CD4-positive, alpha-beta T cell treated with Interleukin-10 for 1 hour (primary cell): ENCODE measurements around the gene DUS1L.

ENCODE experiments used
- DNase-seq: peaks from one replicate; pipeline ENCODE4 v3.0.0-alpha.2; 2020

Gene DUS1L

DNA sequence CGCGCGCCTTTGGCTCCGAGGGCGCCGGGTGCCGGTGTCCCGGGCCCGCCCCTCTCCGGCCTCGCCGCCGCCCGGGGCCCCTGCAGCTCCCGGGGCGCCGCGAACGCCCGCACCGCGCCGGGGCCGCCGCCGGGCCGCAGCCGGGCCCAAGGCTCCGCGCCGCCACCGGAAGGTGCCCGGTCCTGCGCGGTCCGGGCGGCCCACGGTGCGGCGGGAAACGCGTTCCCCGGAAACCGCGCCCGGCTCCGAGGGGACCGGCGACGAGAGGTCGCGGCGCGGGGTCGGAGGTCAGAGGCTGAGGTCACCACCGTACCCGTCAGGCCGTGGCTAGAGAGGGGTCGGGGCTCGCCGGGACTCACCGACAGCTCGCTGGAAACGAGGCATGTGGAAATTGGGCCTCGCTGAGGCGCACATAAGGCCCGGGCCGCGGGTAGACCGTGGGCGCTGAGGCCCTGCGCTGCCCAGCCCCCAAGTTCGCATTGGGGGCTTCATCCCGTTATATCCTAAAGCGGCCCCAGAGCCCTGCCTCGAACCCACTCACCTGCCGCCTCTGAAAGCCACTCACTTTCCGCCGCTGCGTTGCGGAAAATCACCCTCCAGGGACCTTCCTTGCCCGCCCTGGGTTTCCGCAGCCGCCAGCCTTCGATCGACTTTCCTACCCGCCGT is at the start of gene DUS1L:
DUS1L (minus strand) TSS at position 167 of the 666 bp plus-strand sequence. CDS start 745 bp downstream, outside the sequence.
- peak; percentile 79 for DNase-seq

DNA sequence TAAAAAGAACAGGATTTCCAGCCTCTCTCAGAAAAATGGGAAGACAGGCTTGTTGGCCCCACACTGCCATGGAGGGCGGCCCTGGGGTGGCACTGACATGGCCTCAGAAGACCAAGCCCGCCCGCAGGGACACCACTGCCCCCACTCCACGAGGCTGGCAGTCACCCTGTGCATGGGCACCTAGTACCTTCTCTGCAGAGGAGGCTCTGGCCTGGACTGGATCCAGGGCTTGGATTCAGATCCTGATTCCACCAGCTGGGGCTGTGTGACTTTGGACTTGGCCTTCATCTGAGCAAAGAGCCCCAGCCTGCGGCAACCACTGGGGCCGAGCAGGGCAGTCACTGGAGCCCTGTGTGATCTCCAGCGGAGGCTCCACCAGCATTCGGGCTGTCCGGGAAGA is 49.3 kb upstream of the DUS1L start:
- DNase-seq = no peak

DNA sequence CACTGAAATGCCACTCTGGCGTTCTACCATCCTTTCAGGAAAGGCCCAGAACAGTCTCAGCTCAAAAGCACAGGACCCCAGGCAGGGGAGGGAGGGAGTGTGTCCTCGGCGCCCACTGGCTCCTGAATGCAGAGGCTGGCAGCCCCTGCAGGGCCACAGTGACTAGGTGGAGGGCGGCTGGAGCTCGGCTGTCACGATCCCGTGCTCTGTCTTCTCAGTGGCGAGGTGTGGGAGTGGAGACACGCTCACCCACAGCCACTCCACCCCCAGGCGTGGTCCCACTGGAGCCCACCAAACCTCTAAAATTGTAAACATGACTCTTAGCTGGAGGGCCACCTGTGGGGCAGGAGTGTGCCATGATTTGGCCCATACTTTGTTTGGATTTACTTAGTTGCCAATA is 48.8 kb upstream of the DUS1L start:
- no peak for DNase-seq

DNA sequence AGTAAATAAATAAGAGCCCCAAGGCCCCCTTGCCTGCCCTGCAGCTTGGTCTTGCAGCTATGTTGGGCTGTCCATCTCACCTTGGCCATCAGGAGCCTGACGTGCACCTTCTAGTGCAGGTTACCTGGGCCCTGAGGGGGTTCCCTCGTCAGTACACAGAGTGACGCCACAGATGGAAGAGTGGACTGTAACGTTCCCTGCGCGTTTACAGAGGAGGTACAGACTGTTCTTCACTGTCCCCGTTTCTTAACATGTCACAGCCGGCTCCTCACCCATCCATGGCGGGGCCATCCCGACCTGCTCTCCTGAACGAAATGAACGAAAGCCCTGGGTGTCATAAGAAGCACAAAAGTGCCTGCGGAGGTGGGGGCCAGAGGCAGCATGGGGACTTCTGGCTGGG is 48.3 kb upstream of the DUS1L start:
- no peak for DNase-seq

- no peak for DNase-seq
These were observed 47.8 kb upstream of the DUS1L start for GRCh38 chr17:82113422-82113821.

DNA sequence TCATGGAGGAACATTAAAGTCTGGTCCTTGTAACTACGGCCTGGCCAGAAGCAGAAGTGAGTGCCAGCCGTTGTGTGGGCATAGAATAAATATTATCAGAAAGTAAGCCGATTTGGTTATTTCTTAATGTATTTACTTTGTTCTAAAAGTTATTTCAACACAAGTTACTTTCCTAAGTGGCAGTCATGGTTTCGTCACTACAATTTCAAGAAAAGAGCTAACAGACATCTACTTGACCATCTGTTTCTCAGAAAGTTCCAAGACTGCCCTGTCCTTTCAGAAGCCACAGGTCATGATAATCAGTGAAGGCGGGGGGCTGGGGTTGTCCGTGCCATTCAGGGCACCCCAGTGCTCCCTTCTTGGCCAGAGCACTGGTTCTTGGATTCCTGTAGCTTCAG is 47.3 kb upstream of the DUS1L start:
- DNase-seq = no peak

DNA sequence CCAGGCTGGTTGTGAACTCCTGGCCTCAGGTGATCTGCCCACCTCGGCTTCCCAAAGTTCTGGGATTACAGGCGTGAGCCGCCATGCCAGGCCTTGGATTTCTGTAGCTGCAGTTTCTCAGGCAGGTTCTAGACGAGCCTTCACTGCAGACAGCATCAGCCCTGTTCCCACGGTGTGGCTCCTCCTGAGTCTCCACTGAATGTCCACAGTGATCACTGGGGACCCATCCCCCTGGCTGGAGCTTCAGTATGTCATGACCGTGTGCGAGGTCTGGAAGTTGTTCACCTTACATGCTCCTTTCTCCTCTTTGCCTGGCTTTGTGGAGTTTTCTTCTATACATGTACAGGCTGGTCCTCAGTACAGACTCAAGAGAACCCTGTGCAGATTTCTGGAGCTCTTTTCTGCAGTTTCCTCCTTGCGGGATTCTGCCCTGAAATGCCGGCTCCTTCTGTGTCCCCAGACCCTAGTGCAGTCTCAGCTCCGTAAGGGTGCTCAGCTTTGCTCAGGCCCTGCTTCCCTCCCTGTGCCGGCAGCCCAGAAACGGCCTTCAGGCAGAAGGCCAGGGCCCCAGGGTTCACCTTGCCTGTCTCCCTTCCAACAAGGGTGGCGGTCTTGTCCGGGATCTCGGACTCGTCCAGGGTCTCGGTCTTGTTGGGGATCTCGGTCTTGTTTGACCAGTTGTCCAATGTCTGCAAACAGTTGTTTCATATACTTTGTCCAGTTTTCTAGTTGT is 46.7 kb upstream of the DUS1L start:
- DNase-seq = no peak

- DNase-seq = no peak
These were observed 44.7 kb upstream of the DUS1L start for GRCh38 chr17:82110298-82110697.

GRCh38 chr17:82108961-82109475 is 43.4 kb upstream of the DUS1L start:
- no peak for DNase-seq

- DNase-seq = no peak
These were observed 42.9 kb upstream of the DUS1L start for GRCh38 chr17:82108496-82108945.

- DNase-seq = no peak
These were observed 42.4 kb upstream of the DUS1L start for GRCh38 chr17:82108038-82108437.

DNA sequence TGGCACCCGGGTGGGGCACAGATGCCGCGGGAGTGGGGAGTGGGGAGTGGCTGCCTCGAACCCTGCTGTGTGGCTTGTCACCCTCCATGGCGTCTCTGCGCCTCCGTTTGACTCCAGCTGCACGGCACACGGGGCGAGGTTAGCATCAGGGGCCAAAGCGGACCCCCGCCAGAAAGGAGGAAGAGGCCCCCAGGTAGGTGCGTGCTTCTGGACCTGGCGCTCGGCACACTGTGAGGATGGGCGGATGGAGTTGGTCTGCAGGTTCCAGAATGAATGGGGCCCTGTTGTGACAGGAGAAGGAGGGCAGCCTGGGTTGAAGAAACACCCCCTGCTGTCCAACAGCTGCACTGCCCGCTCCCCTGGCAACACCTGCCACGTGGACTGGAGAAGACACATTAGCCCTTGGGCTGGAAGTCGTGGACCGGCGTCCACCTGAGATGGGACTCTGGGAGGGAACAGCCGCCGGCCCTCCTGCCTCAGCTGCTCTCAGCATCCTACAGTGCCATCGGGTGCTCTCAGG is 41.8 kb upstream of the DUS1L start:
- DNase-seq = no peak

- DNase-seq = no peak
These were observed 41.2 kb upstream of the DUS1L start for GRCh38 chr17:82106688-82107305.

DNA sequence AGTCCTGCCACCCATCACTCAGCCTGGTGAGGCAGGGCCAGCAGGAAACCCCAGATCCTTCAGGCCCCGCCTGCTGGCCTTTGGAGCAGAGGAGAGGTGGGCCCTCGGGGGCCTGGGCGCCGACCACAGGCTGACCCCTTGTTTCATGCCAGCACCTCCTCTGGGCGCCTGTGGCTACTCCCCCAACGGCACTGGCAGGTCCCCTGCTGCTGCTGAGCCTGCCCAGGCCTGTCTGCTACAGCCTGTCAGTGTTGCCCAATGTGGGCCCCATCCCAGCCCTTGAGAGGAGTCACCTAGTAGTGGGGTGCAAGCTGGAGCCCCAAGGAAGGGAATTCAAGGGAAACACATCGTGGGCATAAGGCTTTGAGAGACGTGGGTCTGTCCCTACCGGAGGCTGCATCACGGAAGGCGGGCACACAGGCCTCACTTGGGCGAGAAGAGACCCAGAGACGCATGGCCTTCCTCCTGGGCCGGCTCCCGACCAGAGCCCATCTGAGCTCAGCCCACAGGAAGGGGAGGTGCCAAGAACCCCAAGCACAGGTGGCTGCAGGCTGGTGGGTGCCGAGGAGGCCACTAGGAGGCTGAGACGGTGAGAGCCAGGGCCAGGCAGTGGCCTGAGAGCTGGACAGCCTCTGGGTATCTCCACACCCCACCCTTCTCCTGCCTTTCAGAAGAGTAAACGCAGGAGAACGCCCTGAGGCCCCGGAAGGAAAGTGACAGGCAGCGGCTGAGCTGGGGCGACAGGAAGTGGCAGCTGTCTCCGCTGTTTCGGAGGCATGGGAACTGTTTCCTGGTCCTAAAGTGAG is 40.5 kb upstream of the DUS1L start:
- peak; percentile 69 for DNase-seq

DNA sequence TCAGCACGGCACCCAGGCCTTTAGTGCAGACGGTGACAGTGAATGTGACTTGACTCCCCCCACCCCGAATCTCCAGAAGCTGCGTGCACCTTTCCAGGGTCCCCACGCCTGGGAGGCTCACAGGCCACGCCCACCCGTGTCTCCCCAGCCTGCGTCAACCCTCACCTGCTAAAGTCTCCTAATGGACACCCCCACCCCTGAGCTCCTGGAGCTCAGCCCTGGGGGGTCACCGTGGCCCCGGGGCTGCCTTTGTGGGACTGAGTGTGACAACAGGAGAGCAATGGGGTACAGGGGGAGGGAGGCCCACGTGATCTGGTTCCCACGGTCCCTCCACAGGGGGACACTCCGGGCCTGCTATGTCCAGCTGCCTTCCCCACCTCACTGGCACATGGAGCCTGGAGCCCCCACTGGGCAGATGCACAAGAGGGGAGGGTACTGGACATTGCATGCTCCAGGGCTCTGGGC is 39.8 kb upstream of the DUS1L start:
- no peak for DNase-seq

GRCh38 chr17:82104797-82105416 is 39.3 kb upstream of the DUS1L start:
- no peak for DNase-seq

DNA sequence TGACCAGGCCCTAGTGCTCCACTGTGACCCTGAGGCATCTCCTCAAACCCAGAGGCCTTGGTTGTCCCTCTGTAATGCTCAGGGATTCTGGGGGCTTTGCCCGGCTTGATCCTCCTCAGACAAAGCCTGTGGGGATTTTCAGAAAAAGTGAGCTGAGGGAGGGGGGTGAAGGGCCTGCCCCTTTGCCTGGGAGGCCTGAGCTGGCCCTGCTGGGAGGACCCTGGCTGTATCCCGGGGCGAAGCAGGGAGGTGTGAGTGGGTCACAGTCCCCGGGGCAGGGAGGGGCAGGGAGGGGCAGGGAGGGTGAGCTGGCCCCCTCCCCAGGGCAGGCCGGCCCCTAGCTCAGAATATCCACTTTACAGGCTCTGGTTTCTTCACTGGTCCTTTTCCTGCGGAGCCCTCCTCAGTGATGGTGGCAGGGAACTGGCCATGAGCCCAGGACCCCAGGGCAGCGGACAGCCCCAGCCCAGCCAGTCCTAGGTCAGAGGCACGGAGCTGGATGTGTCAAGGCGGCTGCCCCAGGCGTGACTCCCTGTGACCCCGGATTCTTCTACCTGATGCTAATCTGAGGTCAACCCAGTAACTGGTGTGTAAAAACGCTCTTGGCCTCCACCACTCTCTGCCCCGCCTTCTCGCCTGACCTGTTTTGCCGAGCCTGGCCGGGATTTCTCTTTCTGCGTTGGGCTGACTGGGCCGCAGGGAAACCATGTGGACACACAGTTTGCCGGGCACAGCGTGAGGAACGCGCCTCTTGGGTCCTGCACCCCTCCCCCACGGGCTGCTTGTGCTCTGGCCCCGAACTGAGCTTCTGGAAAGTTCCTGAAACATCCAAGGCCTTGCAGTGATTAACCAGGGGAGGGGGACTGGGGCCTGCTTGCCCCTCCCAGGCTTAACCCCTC is 38.2 kb upstream of the DUS1L start:
- DNase-seq = no peak

DNA sequence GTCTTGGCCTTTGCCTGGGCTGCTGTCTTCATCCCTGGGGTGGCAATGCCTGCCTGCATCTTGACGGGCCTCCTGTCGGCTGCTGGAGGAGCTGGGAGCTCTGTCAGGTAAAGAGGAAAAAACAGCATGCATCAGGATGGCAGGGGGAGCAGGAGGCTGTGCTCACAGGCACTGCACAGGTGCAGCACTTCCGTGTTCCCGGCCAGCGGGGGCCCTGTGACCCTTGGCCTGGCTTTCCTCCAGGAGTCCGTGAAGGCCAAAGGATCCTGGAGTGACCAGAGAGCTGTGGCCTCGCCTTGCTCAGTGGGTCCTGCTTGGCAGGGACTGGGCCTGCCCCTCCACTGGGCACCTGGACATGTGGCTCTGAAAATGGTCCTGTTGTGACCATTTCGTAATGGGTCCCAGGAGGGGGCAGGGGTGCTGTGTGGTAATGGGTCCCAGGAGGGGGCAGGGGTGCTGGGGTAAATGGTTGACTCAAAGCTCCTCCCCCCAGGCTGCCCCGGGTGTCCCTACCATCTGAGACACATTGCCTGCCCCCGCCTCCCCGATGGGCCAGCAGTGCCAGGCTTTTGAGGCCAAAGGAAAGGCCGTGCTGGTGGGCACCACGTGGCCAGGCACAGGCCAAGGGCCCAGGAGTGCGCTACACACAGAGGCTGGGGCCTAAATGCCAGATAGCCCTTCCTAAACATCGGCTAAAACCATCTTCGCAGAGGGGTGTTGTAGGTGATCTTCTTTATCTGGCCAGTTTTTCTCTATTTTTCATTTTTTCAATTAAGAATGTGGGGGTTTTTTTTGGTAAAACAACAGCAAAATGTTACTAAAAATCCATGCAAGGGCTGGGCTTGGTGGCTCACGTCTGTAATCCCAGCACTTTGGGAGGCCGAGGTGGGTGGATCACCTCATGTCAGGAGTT is 36.4 kb upstream of the DUS1L start:
- DNase-seq = no peak

- DNase-seq = no peak
These were observed 35.7 kb upstream of the DUS1L start for GRCh38 chr17:82101301-82101715.
